Ascending aorta (tissue), 2 donors: ENCODE results near the gene SART1. TPM values are rescaled to one million over a fixed set of nuclear protein-coding genes. Genes with fewer than 3 reads are reported as not detected.
"Not testable (repeated sequence)": the region's sequence is repeated elsewhere in the genome, so short reads cannot be mapped to it uniquely, and the experiment has no call there.

Source experiments
- DNase-seq, 2 donors: peaks; one replicate each; pipeline ENCODE4 v3.0.0-alpha.2; 2019; ENCODE audit warnings: low spot score in 2 of 2
- H3K27ac ChIP-seq, 2 donors: fragments of 200-600 bp; sonication (generic); one replicate each; pipeline ENCODE4 v1.5.1; 2016 to 2017; ENCODE audit warnings: mild to moderate bottlenecking in 1 of 2
- H3K27me3 ChIP-seq: fragments of 200-600 bp; sonication (generic); one replicate; pipeline ENCODE4 v1.5.1; 2017
- H3K36me3 ChIP-seq, 2 donors: fragments of 200-600 bp; sonication (generic); one replicate each; pipeline ENCODE4 v1.5.1; 2016
- H3K4me1 ChIP-seq, 2 donors: fragments of 200-600 bp; sonication (generic); one replicate each; pipeline ENCODE4 v1.5.1; 2016 to 2017; ENCODE audit warnings: mild to moderate bottlenecking in 1 of 2
- H3K4me3 ChIP-seq, 2 donors: fragments of 200-600 bp; sonication (generic); one replicate each; pipeline ENCODE4 v1.5.1; 2016 to 2017; ENCODE audit warnings: mild to moderate bottlenecking in 1 of 2
- H3K9me3 ChIP-seq, 2 donors: fragments of 200-600 bp; sonication (generic); one replicate each; pipeline ENCODE4 v1.5.1; 2016
- intact Hi-C: fragments of 100-400 bp; cut with DNase I; formaldehyde crosslinking; loops from one replicate; pipeline ENCODE4 v1.15.1; 2023
- total RNA-seq: library from RNA; depleted of rRNA; stranded (reverse); fragments of >200 nt; gene quantifications from one replicate; pipeline ENCODE4 v1.1.0, GENCODE V29; 2016
- TF ChIP-seq, protein P1 (sequence below), 3 experiments: fragments of 200-600 bp in 2 of 3; fragments of 450-650 bp in 1 of 3; sonication (generic) in 2 of 3; IDR thresholded peaks; one replicate each; pipeline ENCODE4 v1.5.1; 2016 to 2019; ENCODE audit warnings: antibody characterized with exemption in 3 of 3, mild to moderate bottlenecking in 1 of 3, moderate library complexity in 1 of 3

The SART1 gene
- total RNA-seq, 1 donor from 2014 or later, result 28.4 TPM

DNA sequence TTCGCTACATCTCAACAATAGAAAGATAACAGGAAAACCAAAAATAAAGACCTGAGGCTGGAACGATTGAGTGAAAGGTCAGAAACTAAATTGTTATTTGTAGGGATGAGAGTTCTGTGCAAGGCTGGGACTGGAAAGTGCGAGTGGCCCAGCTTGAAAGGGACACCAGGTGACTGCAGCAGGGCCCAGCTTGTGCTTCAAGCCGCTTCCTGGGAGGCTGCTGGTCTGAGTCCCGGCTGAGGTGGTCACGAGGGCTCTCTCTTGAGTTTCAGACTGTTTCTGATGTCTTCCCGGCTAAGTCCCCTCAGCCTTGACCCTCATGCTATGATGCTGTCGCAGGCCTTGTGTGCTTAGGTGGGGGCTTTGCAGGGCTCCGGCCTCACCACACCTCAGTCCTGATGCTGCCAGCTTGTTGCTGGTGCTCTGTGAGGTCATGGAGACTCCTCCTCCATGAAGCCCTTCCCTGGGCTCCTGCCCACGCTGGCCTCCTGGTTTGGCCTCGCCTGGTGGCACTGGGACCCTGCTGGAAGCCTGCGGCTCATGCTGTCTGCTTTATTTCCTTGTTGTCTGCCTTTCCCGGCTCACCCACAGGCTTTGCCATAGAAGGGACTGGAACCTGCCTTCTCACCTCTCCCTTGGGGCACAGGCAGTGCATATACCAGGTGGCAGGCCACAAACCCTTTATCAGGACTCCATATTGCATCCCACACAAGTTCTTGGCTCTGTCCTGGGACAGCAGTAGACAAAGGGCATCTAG lies 44.8 kb downstream of the SART1 start:
- DNase-seq, result no peak
- H3K4me1 ChIP-seq, result peaks cover 0 to 24% of the 10 kb centered on the region in 2 donors
- H3K36me3 ChIP-seq, result peaks cover 15 to 31% of the 10 kb centered on the region in 2 donors
- no peak overlapping the region for H3K4me3 ChIP-seq
- intact Hi-C loops, result no loop called here
- H3K9me3 ChIP-seq, result no peaks in the 10 kb centered on the region
- H3K27ac ChIP-seq, result peak overlapping the region; percentile 32 to 51
- TF ChIP-seq, protein P1, sequence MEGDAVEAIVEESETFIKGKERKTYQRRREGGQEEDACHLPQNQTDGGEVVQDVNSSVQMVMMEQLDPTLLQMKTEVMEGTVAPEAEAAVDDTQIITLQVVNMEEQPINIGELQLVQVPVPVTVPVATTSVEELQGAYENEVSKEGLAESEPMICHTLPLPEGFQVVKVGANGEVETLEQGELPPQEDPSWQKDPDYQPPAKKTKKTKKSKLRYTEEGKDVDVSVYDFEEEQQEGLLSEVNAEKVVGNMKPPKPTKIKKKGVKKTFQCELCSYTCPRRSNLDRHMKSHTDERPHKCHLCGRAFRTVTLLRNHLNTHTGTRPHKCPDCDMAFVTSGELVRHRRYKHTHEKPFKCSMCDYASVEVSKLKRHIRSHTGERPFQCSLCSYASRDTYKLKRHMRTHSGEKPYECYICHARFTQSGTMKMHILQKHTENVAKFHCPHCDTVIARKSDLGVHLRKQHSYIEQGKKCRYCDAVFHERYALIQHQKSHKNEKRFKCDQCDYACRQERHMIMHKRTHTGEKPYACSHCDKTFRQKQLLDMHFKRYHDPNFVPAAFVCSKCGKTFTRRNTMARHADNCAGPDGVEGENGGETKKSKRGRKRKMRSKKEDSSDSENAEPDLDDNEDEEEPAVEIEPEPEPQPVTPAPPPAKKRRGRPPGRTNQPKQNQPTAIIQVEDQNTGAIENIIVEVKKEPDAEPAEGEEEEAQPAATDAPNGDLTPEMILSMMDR (IDR thresholded peaks at IDR 0.05), result no peak
- no peaks in the 10 kb centered on the region for H3K27me3 ChIP-seq

DNA sequence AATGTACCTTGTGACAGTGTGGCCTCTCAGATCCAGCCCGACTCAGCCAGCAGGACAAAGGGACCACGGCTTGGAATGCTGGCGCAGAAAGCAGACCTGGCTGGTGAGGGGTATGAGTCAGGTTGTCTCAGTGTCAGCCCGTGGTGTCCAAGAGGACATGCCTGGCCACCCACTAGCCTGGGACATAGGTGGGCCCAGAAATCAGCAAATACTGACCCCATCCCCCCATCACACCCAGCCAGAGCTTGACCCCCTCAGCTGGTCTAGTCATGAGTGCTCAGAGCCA lies 45.3 kb downstream of the SART1 start:
- peak overlapping the region; percentile 32 to 51 for H3K27ac ChIP-seq
- DNase-seq, result no peak

DNA sequence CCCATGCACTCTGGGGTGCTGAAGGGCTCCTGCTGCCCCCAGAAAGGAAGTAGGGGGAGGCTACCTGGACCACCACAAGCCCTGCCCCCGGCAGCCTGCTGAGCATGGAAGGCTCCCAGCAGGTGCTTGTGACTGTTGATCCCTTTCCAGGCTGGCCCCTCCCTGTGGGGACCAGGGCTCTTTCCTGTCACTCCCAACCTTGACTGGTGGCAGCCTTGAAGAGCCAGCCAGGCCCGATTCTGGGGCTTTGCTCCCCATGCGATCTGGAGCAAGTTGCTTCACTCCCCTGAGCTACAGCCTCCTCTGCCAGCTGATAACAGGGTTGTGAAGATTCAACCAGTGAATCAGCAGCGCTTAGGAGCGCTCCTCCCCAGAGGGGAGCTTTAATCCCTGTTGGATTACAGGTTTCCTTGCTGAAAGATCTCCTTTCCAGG lies 45.7 kb downstream of the SART1 start:
- TF ChIP-seq, protein P1 (IDR thresholded peaks at IDR 0.05), result no peak
- H3K36me3 ChIP-seq, result peaks cover 15 to 31% of the 10 kb centered on the region in 2 donors
- intact Hi-C loops, result no loop called here
- H3K4me1 ChIP-seq, result peaks cover 9 to 33% of the 10 kb centered on the region in 2 donors
- no peak overlapping the region for H3K4me3 ChIP-seq
- no peak for DNase-seq
- no peaks in the 10 kb centered on the region for H3K27me3 ChIP-seq
- peak overlapping the region; percentile 32 to 51 for H3K27ac ChIP-seq
- no peaks in the 10 kb centered on the region for H3K9me3 ChIP-seq

More for the DNA sequence above, 45.3 kb downstream of the SART1 start:
- H3K4me3 ChIP-seq, result no peak overlapping the region
- no peaks in the 10 kb centered on the region for H3K9me3 ChIP-seq
- H3K27me3 ChIP-seq, result no peaks in the 10 kb centered on the region
- intact Hi-C loops, result no loop called here
- H3K4me1 ChIP-seq, result peaks cover 5 to 29% of the 10 kb centered on the region in 2 donors
- H3K36me3 ChIP-seq, result peaks cover 15 to 31% of the 10 kb centered on the region in 2 donors
- TF ChIP-seq, protein P1 (IDR thresholded peaks at IDR 0.05), result no peak

DNA sequence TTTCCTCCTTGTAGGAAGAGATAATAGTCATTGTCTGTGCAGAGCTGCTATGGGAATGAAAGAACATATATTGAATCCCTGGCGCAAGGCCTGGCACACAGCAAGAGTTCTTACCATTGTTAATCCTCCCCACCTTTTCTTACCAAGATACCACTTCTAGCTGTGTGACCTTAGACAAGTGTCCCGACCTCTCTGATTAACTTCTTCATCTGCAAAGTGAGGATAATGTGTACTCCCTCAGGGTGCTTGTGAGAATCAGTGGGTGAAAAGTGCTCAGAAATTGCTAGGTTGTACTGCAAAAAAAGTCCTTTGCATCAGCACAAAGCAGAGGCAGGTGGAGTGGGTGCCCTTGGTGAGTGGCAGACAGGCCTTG lies 46.5 kb downstream of the SART1 start:
- H3K36me3 ChIP-seq, result peaks cover 15 to 31% of the 10 kb centered on the region in 2 donors
- TF ChIP-seq, protein P1 (IDR thresholded peaks at IDR 0.05), result no peak
- H3K4me3 ChIP-seq, result no peak overlapping the region
- intact Hi-C loops, result no loop called here
- peak overlapping the region in 1 of 2 donors; percentile 73 for H3K27ac ChIP-seq
- peaks cover 12 to 40% of the 10 kb centered on the region in 2 donors for H3K4me1 ChIP-seq
- no peak for DNase-seq
- no peaks in the 10 kb centered on the region for H3K27me3 ChIP-seq
- H3K9me3 ChIP-seq, result no peaks in the 10 kb centered on the region

DNA sequence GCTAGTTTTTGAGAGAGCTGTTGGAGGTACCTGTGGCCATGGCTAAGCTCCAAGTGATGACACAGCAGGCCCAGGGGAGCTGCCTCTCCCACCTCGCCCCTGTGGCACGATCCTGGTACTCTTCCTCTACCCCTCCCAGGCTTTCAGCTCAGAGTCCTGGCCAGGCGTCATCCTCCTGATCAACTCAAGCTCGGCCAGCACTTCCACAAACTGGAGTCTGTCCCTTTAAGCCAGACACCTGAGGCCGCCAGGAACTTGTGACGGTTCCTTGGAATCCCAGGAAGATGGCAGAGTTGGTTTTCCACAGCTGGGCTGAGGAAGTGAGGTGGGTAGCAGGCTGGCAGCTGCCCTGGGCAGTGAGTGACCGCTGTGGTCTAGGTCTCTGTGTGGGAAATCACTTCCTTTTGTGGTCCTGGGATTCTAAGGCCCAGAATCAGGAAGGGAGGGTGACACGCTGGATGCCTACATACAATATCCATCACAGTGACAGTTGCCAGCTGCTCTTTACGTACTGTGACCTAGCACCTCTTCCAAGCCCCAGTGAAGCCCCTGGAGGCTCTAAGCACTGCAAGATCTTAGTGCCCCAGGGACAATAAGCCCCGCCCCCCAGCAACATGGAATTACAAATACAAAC lies 47.1 kb downstream of the SART1 start:
- peaks cover 15 to 30% of the 10 kb centered on the region in 2 donors for H3K36me3 ChIP-seq
- peaks cover 16 to 40% of the 10 kb centered on the region in 2 donors for H3K4me1 ChIP-seq
- no peaks in the 10 kb centered on the region for H3K9me3 ChIP-seq
- intact Hi-C loops, result no loop called here
- no peak overlapping the region for H3K4me3 ChIP-seq
- TF ChIP-seq, protein P1 (IDR thresholded peaks at IDR 0.05), result no peak
- no peak for DNase-seq
- H3K27ac ChIP-seq, result peak overlapping the region; percentile 1 to 73
- H3K27me3 ChIP-seq, result no peaks in the 10 kb centered on the region

DNA sequence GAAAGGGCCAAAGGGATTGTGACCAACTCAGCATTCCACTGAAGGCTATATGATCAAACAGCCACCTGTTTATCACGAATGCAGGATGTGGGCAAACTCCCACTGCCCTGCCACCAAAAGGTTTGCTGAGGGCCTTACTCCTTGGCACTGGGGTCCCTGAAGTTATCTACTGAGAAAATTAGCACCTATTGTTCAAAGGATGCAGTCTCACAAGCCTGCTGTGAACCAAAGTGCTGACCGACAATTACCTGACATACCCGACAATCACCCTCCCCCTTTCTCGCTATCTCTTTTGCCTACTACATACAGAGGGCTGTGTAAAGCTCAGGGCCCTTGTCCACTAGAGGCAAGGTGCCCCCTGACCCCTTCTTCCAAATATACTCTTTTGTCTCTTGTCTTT lies 48.5 kb downstream of the SART1 start:
- Histone ChIP-seq H3K27ac (peak overlapping the region; percentile 73 to 95), H3K4me1 (peaks cover 19 to 44% of the 10 kb centered on the region in 2 donors), H3K36me3 (peaks cover 5 to 16% of the 10 kb centered on the region in 2 donors)
- H3K9me3 ChIP-seq, H3K27me3 ChIP-seq, intact Hi-C loops, DNase-seq, H3K4me3 ChIP-seq: not testable (repeated sequence)
